Measurements from ENCODE around the gene PUM1. TPM values are rescaled to one million over a fixed set of nuclear protein-coding genes. Genes with fewer than 3 reads are reported as not detected.

PUM1 gene
- total and polyA plus RNA-seq, 2 donors (not counting 3 experiments of a cell fraction or from before 2014, with no cell fraction given) = 94.7 to 124 TPM

- no peak overlapping the region for H3K27ac ChIP-seq (ENCODE audit: insufficient read depth, low read depth, low read length)
- TF ChIP-seq MAX (IDR thresholded peaks at IDR 0.05; ENCODE audit: insufficient read depth, insufficient read length) (no peak), CTCF (IDR thresholded peaks at IDR 0.05; ENCODE audit: extremely low read depth in 1 of 2, insufficient read depth in 1 of 2, low read depth in 1 of 2, low read length in 2 of 2) (no peak), GATA2 (IDR thresholded peaks at IDR 0.05; ENCODE audit: insufficient read depth, insufficient read length, low read depth, low read length) (no peak), POLR2A (IDR thresholded peaks at IDR 0.05; ENCODE audit: low read depth, low read length) (no peak), EZH2 (IDR thresholded peaks at IDR 0.05; ENCODE audit: borderline replicate concordance, low read depth, low read length, severe bottlenecking) (no peak), JUN (IDR thresholded peaks at IDR 0.05; ENCODE audit: borderline replicate concordance, insufficient read depth, insufficient read length, low read depth) (no peak), FOS (IDR thresholded peaks at IDR 0.05; ENCODE audit: borderline replicate concordance, insufficient read depth, low read length) (no peak), MYC (IDR thresholded peaks at IDR 0.05; ENCODE audit: low read depth, low read length) (no peak), POLR2AphosphoS5 (IDR thresholded peaks at IDR 0.05; ENCODE audit: insufficient read depth, low read depth, low read length) (no peak)
- no peaks in the 10 kb centered on the region for H3K4me1 ChIP-seq (ENCODE audit: control insufficient read depth, extremely low read depth, insufficient read depth, low read length)
- no peak overlapping the region for H3K4me2 ChIP-seq (ENCODE audit: insufficient read depth, low read length)
- DNase-seq (ENCODE audit: low read depth, low spot score) (no peak), FAIRE-seq (no peak)
- no peaks in the 10 kb centered on the region for H3K9me3 ChIP-seq (replicated peaks; ENCODE audit: control insufficient read depth, insufficient read depth, low read length)
- no peak overlapping the region for H3K4me3 ChIP-seq (replicated peaks in 1 of 3; ENCODE audit: insufficient read depth in 1 of 3, low read depth in 1 of 3, low read length in 3 of 3)
- BruUV-seq (replicated peaks) = no TSS peak
- no peaks in the 10 kb centered on the region for H3K36me3 ChIP-seq (ENCODE audit: control insufficient read depth in 2 of 2, extremely low read depth in 1 of 2, insufficient read depth in 2 of 2, low read length in 2 of 2)
- H3K9ac ChIP-seq (replicated peaks; ENCODE audit: extremely low read depth, insufficient read depth, low read length) = no peak overlapping the region
- no peaks in the 10 kb centered on the region for H4K20me1 ChIP-seq (replicated peaks; ENCODE audit: control insufficient read depth, extremely low read depth, insufficient read depth, low read length)
- no peaks in the 10 kb centered on the region for H3K9me1 ChIP-seq (replicated peaks; ENCODE audit: control insufficient read depth, extremely low read depth, insufficient read depth, low read length)
- H3K27me3 ChIP-seq (ENCODE audit: control insufficient read depth in 2 of 2, insufficient read depth in 2 of 2, low read length in 2 of 2) = no peaks in the 10 kb centered on the region
- H3K79me2 ChIP-seq (ENCODE audit: control insufficient read depth, insufficient read depth, low read length) = no peaks in the 10 kb centered on the region
- POLR2A ChIA-PET = no interaction called here
- dilution Hi-C loops (cut with MboI; ENCODE audit: extremely low pct_ligation_motif_present, low sequenced_read_pairs) (no loop called here), intact Hi-C loops (cut with micrococcal nuclease) (no loop called here)
- CTCF ChIA-PET = interaction anchor here (1.6 to 2.5 kb wide), 2 partner anchors 25 to 85 kb away, joined by 6 read pairs; no protein-coding TSS in a partner anchor
- no peak overlapping the region for H2AFZ ChIP-seq (ENCODE audit: low read depth, low read length)
Measured at GRCh38 chr1:30885570-30886522, 179.7 kb downstream of the PUM1 start.
